Subcutaneous abdominal adipose tissue (tissue), 5 donors: ENCODE results near the gene TAF11.
A peak's percentile ranks its signal among the peaks of the same experiment; 100 is the strongest.
"Not testable (repeated sequence)": the region's sequence is repeated elsewhere in the genome, so short reads cannot be mapped to it uniquely, and the experiment has no call there.

Experiments
- H3K27ac ChIP-seq: one replicate; pipeline ENCODE4 v1.7.0; 2013; ENCODE audit warnings: low read depth, mild to moderate bottlenecking, inconsistent platforms, low read length, moderate library complexity
- H3K27me3 ChIP-seq, 5 donors: one replicate each; pipeline ENCODE4 v1.7.0; 2013; ENCODE audit warnings: low read length in 5 of 5, inconsistent platforms in 1 of 5; ENCODE audit not compliant: control insufficient read depth in 5 of 5, insufficient read depth in 4 of 5
- H3K36me3 ChIP-seq, 5 donors: one replicate each; pipeline ENCODE4 v1.7.0; 2013; ENCODE audit warnings: low read length in 5 of 5; ENCODE audit not compliant: control insufficient read depth in 5 of 5, insufficient read depth in 5 of 5
- H3K4me1 ChIP-seq, 5 donors: one replicate each; pipeline ENCODE4 v1.7.0; 2013; ENCODE audit warnings: low read length in 5 of 5, mild to moderate bottlenecking in 3 of 5, moderate library complexity in 1 of 5; ENCODE audit not compliant: control insufficient read depth in 5 of 5, insufficient read depth in 5 of 5
- H3K4me3 ChIP-seq, 5 donors: one replicate each; pipeline ENCODE4 v1.7.0; 2013; ENCODE audit warnings: low read length in 5 of 5, low read depth in 1 of 5
- H3K9ac ChIP-seq, 5 donors: one replicate each; pipeline ENCODE4 v1.7.0; 2013; ENCODE audit warnings: low read length in 5 of 5, mild to moderate bottlenecking in 4 of 5, moderate library complexity in 3 of 5
- H3K9me3 ChIP-seq, 5 donors: one replicate each; pipeline ENCODE4 v1.7.0; 2013; ENCODE audit warnings: low read length in 5 of 5; ENCODE audit not compliant: control insufficient read depth in 5 of 5
- donor health status: healthy.
- donor health status: healthy.
- donor health status: healthy.
- donor health status: healthy.
- donor health status: healthy.

The TAF11 gene

GRCh38 chr6:34890533-34890925, 2.7 kb upstream of the TAF11 start:
- peak overlapping the region in 4 of 5 donors; percentile 21 to 82 (median 67) for H3K9ac ChIP-seq
- peaks cover 7 to 43% (median 41%) of the 10 kb centered on the region in 5 donors for H3K4me1 ChIP-seq
- no peaks in the 10 kb centered on the region for H3K9me3 ChIP-seq
- peak overlapping the region; percentile 59 to 97 (median 95) for H3K4me3 ChIP-seq
- H3K36me3 ChIP-seq, result peaks cover 0 to 6% (median 0%) of the 10 kb centered on the region in 5 donors
- H3K27me3 ChIP-seq, result no peaks in the 10 kb centered on the region
- peak overlapping the region; percentile 17 for H3K27ac ChIP-seq

GRCh38 chr6:34888874-34889555, 1.2 kb upstream of the TAF11 start, which contains the start of gene ANKS1A:
Gene ANKS1A, plus strand, starts transcription at chr6:34889255. Its CDS starts 148 bp downstream, at chr6:34889403.
- H3K4me3 ChIP-seq, result peak within 1 kb of the TSS; percentile 86 to 97 (median 96)
- peaks cover 0 to 6% (median 0%) of the 10 kb centered on the region in 5 donors for H3K36me3 ChIP-seq
- no peaks in the 10 kb centered on the region for H3K27me3 ChIP-seq
- H3K4me1 ChIP-seq, result peaks cover 7 to 43% (median 38%) of the 10 kb centered on the region in 5 donors
- H3K27ac ChIP-seq, result peak within 1 kb of the TSS; percentile 91
- peak within 1 kb of the TSS; percentile 60 to 95 (median 89) for H3K9ac ChIP-seq
- no peaks in the 10 kb centered on the region for H3K9me3 ChIP-seq

- H3K27me3 ChIP-seq, result no peaks in the 10 kb centered on the region
- peak overlapping the region; percentile 91 for H3K27ac ChIP-seq
- H3K4me1 ChIP-seq, result peaks cover 7 to 43% (median 38%) of the 10 kb centered on the region in 5 donors
- peak overlapping the region; percentile 60 to 95 (median 89) for H3K9ac ChIP-seq
- peak overlapping the region; percentile 86 to 97 (median 96) for H3K4me3 ChIP-seq
- peaks cover 0 to 6% (median 0%) of the 10 kb centered on the region in 5 donors for H3K36me3 ChIP-seq
- no peaks in the 10 kb centered on the region for H3K9me3 ChIP-seq
These were observed 643 bp upstream of the TAF11 start for GRCh38 chr6:34888514-34888856.

DNA sequence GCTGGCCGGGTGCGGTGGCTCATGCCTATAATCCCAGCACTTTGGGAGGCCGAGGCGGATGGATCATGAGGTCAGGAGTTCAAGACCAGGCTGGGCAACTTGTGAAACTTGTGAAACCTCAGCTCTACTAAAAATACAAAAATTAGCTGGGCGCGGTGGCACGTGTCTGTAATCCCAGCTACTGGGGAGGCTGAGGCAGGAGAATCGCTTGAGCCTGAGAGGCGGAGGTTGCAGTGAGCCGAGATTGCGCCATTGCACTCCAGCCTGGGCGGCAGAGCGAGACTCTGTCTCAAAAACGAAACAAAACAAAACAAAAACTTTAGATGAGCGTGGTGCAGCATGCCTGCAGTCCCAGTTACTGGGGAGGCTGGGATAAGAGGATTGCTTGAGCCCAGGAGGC, 2.0 kb downstream of the TAF11 start:
- H3K9ac ChIP-seq, H3K27ac ChIP-seq, H3K27me3 ChIP-seq, H3K4me3 ChIP-seq, H3K9me3 ChIP-seq: not testable (repeated sequence)
- Histone ChIP-seq H3K36me3 (peaks cover 0 to 13% (median 0%) of the 10 kb centered on the region in 5 donors), H3K4me1 (peaks cover 6 to 38% (median 30%) of the 10 kb centered on the region in 5 donors)

DNA sequence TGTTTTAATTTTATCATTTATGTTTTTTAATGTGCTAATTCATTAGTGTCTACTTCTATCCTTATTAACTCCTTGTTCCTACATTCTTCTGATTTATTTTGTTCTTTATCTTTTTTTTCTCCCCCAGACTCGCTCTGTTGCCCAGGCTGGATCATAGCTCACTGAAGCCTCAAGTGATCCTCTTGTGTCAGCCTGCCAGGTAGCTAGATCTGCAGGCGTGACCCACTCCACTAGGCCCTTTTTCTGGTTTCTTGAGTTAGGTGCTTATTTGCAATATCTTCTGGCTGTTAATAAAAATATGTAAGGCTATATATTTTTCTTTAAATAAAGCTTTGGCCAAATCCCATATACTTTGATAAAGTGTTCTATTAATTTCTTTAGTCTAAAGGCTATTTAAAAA, 2.8 kb downstream of the TAF11 start:
- Histone ChIP-seq H3K4me1 (peaks cover 1 to 30% (median 25%) of the 10 kb centered on the region in 5 donors), H3K4me3 (no peak overlapping the region), H3K9me3 (no peaks in the 10 kb centered on the region), H3K9ac (no peak overlapping the region), H3K27me3 (no peaks in the 10 kb centered on the region), H3K27ac (no peak overlapping the region), H3K36me3 (peaks cover 4 to 20% (median 5%) of the 10 kb centered on the region in 5 donors)

GRCh38 chr6:34884073-34884472, 3.8 kb downstream of the TAF11 start:
- not testable (repeated sequence) for H3K9me3 ChIP-seq, H3K27me3 ChIP-seq, H3K9ac ChIP-seq, H3K4me3 ChIP-seq, H3K27ac ChIP-seq
- peaks cover 1 to 26% (median 20%) of the 10 kb centered on the region in 5 donors for H3K4me1 ChIP-seq
- peaks cover 8 to 27% (median 12%) of the 10 kb centered on the region in 5 donors for H3K36me3 ChIP-seq

DNA sequence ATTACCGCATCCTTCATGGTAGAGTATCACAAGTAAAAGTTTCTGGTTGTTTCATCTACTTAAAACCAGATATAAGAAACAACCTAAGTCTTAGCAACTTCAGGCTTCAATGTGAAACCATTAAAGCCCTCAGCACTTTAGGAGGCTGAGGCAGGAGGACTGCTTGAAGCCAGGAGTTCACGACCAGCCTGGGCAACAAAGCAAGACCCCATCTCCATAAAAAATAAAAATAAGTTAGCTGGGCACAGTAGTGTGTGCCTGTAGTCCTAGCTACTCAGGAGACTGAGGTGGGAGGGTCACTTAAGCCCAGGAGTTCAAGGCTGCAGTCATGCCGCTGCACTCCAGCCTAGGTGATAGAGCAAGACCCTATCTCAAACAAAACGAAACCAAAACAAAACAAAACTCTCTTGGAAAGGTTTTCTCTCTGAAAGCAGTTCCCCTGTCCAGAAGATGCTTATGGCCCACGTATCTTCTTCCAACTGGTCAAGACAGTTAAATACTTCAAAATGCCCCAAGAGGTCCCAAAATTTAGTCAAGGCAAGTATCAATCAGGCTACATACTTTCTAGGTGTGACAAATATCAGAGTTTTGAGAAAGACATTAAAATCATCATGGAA, 9.9 kb downstream of the TAF11 start:
- Histone ChIP-seq H3K9me3 (no peaks in the 10 kb centered on the region), H3K9ac (no peak overlapping the region), H3K36me3 (peaks cover 44 to 85% (median 59%) of the 10 kb centered on the region in 5 donors), H3K4me3 (no peak overlapping the region), H3K27ac (no peak overlapping the region), H3K4me1 (no peaks in the 10 kb centered on the region), H3K27me3 (no peaks in the 10 kb centered on the region)

DNA sequence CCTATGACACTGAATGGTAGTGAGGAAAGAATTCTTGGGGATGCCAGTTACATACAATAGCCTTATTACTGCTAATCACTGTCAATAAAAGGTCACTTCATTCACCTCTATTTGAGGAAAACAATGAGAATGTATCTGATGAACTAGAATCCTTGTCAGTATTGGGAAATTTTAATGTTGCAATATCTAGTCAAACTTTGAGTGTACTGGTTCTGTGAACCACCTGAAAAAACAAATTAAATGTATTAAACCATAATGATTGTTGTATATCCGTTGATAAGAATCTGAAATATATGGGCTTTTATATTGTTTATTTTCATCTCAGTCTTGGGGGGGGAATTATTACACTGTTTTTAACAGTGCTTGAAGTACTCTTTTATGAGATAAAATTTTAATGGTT, 10.6 kb downstream of the TAF11 start:
- Histone ChIP-seq H3K27ac (no peak overlapping the region), H3K9ac (no peak overlapping the region)

DNA sequence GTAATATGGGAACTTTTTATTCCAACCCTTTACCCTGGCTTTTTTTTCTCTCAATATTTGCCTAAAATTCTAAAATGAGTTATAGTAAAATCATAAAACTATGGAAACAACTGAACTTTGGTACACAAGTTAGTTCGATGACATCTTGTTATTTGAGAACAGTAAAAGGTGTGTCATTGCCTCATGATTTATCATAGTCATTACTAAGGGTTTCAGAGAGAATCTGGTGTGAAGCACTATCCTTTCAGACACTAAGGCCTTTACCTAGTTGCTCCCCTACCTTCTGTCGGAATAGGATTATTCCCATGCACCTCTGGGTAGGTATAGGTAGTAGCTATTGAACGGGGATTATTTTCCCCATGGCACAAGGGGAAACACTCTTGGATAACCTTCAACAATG, 11.4 kb downstream of the TAF11 start:
- no peaks in the 10 kb centered on the region for H3K27me3 ChIP-seq
- H3K9me3 ChIP-seq, result no peaks in the 10 kb centered on the region
- no peak overlapping the region for H3K27ac ChIP-seq
- no peak overlapping the region for H3K4me3 ChIP-seq
- H3K4me1 ChIP-seq, result no peaks in the 10 kb centered on the region
- H3K36me3 ChIP-seq, result peaks cover 50 to 92% (median 74%) of the 10 kb centered on the region in 5 donors
- H3K9ac ChIP-seq, result no peak overlapping the region

More for the DNA sequence above, 10.6 kb downstream of the TAF11 start:
- Histone ChIP-seq H3K27me3 (no peaks in the 10 kb centered on the region), H3K9me3 (no peaks in the 10 kb centered on the region), H3K4me3 (no peak overlapping the region), H3K36me3 (peaks cover 47 to 85% (median 66%) of the 10 kb centered on the region in 5 donors), H3K4me1 (no peaks in the 10 kb centered on the region)
